ENCODE data around the gene GRB10.

Gene GRB10

DNA sequence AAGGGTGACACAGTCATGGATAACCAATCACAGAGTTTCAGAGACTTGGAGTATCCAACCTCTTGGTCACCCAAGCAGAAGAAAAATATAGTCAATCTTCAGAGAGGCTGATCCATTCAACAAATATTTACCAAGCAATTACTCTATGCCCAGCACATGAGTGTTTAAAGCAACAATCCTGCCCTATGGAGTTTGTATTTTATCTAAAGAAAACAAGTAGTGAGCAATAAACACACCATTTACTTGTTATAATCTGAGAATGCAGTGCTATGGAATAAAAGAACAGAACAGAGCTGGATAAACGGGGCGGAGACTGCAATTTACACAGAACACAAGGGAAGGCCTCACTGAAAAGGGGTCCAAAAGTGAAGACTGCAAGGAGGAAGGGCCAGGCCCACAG lies 63.8 kb downstream of the GRB10 start:
- no peak for DNase-seq (ENCODE audit: low read depth)

DNA sequence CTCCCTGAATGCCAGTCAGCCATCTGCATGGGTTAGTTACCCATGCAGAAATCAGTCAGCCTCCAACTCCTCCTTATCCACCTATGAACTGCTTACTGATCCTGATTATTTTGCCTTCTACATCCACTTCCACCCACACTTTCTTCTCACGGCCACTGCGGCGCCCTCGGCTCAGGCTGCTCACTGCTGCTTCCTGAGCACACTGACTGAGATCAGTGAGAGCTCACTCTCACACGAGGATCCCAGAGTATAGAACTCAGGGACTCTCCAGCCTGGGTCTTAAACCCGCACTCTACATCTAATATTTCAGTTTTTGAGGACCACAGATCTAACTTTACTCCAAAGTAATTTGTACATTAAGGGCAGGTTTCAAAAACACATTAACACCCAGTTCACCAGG lies 64.4 kb downstream of the GRB10 start:
- DNase-seq (ENCODE audit: low read depth): no peak

DNA sequence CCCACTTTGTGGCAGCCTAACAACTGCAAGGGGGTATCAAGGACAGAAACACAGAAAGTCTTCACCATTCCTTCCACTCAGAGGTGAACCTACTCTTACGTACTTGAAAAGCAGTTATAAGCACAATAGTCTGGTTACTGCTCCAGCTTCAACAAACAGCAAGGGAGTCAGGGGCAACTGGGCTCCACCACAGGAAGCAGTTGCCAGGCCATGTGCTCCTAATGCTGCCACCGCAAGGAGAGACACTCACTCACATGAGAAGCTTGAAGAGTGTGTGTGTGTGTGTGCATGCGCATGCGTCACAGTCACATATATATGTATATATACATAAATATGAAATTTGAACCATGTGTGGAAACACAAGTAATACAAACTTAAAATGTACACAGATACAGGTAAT lies 65.5 kb downstream of the GRB10 start:
- DNase-seq (ENCODE audit: low read depth): no peak

DNA sequence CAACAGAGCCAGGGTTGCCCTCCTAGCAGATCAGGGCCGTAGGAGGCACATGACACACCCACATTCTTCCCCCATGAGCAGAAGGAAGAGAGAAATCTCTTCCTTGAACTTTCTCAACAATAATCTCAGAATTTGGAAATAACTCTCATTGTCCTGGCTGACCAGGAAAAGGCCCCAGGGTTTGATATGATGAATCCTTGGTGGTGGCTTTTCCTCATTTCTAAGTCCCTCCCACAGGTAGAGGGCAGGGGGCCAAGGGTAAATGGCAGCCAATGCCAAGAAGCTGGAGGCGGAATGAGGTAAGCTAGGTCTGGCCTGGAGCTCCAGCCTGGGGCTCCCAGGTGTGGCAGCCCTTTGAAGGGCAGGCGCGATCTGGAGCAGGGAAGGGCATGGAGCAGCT lies 67.8 kb downstream of the GRB10 start:
- no peak for DNase-seq (ENCODE audit: low read depth)

DNA sequence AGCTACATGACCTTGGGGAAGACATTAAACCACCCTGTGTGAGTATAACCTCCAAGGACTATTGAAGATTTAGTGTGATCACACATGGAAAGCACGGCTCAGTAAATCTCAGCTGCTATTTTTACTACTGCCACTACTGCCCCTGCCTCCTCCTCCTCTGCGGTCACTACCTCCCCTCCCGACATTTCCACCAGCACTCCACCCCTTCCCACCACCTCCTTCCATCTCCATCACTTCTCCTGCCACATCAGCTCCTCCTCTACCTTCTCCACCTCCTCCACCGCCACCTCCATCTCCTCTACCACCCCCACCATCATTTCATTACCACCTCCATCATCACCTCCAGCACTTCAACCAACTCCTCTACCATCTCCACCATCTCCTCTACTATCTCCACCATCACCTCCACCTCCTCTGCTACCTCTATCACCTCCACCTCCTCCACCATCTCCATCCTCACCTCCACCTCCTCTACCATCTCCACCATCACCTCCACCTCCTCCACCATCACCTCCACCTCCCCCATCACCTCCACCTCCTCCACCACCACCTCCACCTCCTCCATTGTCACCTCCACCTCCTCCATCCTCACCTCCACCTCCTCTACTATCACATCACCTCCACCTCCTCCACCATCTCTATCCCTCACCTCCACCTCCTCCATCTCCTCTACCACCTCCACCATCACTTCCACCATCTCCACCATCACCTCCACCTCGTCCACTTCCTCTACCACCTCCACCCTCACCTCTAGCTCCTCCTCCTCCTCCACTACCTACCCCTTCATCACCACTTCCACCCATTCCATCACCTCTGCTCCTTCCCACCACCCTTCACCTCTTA lies 69.4 kb downstream of the GRB10 start:
- no peak for DNase-seq (ENCODE audit: low read depth)

DNA sequence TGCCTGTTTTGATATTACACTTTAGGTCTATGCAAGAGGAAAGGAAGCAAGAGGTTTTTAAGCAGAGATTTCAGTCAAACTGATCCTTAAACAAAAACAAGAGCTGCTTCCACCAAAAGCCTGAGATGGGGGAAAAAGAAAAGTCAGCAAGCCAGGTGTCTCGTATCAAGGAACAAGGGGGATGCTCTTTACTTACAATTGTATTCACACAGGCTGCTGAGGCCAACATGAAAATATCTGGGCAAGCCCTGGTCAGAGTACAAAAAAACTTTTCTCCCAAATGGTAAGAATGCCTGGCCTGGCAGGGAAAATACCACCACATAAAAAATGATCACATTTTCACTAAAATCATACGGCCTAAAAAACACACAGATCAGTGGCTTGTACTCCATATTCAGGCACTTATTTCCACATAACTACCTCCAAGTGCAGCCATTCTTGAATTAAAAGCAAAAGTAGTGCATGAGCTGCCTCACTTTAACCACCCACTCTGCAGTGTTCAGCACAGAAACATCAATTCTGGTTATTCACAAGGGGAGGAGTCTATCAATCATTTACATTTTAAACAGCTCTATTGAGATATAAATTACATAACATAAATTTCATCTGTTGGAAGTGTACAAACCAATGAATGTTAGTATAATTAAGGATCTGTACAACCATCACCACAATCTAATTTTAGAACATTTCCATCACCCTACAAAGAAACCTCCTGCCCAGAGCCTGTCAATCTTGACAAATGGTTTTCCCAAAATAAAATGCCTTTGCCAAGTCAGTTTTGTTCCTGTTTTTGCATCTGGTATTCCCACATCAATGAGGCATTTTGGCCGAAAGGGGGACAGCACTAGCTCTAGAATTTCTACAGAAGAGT lies 70.2 kb downstream of the GRB10 start:
- no peak for DNase-seq (ENCODE audit: low read depth)

DNA sequence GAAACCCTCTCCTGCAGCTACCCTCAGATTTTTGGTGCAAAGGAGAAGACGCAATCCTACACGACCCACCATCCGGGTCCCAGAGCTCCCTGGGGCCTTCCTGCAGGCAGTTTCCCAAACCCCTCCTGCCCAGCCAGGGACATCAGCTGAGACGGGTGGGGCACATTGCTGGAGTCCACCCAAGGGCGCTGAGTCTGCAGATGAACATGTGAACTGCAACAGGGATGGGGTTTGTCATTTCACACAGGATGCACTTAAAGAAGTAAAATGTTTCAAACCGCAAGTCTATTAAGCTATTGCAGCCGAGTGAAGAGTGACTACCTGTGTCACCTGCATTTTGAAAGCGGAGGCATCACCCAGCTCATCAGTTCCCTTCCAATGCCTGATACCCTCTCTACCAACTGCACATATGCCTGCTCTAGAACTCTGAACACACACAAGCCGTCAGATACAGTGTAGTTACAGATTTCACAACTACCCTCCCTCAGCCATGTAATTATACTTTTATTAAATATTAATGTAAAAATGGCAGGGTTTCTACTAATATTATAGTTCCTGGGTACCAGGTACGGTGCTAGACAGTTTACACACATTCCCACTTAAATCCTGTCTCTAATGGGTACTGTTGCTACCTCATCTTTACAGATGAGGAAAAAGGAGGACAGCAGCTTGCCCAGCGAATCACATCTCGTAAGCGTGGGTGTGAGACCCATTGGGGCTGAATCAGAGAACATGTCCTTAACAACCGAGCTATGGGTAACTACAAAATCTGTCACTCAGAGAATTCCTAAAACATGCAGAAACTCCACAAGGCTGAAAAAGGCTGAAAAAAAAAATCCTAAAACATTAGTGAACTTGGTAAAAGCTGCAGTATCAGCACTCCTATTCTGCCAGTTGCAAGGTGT lies 71.2 kb downstream of the GRB10 start:
- no peak for DNase-seq (ENCODE audit: low read depth)

DNA sequence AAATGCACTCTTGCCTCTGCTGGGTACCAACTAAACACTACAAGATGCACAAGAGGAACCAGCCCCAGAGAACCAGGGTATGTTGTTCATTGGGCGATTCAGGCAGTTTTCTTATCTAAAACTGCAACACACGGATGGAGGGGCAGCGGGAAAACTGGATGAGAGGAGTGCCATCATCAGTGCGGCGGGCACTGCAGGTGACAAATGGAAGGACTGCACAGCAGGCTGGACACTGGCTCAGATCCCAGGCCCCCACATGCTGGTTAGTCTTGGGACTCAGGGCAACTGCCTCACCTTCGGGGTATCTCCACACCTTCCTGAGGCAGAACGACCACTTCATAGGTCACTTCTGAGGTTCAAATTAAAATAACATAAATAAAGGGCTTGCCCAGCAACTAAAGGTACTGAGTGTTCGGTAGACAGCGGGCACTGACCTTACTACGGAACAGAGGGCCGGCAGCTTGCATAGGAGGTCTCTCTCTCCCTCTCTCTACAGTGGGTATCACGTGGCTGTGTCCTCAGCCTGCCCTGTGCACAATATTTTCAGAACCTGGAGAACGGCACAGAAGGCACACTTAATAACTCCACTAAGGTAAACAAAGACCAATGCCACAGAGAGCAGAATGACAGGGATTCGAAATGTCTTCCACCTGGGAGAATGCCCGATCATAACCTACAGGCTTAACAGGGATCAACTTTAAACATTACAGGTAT lies 72.1 kb downstream of the GRB10 start:
- DNase-seq (ENCODE audit: low read depth): no peak

DNA sequence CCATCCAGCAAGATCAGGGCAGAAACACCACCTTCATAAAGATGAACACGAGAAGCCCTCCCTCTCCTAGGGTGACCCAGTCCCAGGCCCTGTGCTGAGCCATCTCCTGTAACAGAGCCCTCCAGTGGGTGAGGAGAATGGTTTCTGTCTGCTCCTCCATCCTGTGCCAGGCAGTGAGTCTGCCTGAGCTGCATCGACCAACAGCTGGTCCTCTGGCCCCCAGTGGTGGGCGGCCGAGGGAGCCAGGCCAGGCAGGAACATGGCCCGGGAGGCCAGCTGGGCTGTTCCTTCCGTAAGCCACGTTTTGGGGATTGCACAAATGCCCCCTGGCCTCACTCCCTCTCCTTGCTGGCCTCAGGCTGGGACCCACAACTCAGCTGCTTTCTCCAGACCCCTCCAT lies 73.5 kb downstream of the GRB10 start:
- no peak for DNase-seq (ENCODE audit: low read depth)

DNA sequence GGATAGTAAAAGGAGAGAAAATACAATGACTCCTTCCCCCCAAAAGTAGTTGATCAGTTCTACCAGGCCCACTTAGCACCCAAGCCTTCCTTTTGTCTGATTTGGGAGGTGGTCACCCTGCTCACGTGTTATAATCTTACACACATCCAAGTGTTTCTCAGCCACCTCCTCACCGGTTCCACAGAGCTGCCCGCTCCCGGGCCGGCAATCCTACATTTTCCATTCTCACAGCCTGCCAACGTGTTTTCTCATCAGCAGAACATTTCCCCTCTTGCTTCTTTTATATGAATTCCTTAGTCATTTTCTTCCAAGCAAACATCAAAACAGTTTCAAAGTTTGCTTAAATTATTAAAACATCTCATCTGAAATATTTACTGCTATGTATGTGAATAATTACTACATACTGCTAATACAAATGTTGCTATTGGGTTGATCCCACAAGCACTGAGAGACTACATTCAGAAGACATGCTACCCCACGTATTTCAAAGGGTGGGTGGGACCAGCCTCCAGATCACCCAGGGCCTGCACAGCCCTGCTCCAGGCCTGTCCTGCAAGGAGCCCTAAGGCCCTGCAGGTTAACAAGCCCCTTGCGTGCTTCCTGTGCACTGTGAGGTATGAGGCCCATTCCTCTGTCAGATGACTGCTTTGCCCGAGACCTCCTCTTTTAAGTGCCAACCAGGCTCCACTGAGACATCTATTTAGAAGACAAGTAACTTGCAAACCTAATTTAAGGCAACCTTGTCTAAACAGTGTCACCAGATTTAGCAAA lies 75.3 kb downstream of the GRB10 start:
- no peak for DNase-seq (ENCODE audit: low read depth)

DNA sequence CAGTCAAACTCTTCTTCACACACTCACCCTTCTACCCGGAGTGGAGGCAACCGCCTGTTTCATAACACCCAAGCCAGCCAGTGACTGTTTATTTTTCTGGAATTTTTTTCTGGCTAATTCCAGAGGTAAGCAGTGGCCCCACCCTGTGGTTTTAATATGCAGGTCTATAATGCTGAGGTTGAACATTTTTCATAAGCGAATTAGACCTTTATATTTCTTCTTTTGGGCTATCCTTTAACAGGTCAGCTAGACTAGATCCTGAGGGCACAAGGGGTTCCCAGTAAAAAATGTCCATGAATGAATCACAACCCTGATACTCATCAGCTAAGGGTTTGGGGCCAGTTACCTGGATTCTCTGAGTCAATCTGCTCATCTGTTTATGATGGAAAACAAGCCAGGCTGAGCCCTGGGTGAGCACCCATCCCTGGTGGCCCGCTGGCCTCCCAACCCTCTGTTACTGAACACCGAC lies 76.2 kb downstream of the GRB10 start:
- no peak for DNase-seq (ENCODE audit: low read depth)

DNA sequence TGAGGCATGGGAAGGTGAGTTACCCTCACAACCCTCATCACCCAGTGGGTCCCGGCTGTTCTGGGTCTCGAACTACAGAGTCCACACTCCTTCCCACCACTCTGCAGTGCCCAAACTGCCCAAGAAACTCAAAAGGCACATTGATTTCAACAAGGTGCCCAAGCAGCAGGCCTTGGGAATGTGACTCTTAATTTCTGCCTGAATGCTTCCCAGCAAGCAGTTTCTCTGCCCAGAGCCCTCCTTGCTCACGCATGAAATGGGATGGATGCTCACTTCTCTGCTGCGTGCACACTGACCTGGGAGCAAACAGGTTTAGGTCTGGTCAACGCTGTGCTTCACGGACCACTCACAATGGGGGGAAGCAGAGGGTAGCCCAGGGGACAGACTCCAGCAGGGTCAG lies 77.9 kb downstream of the GRB10 start:
- no peak for DNase-seq (ENCODE audit: low read depth)

DNA sequence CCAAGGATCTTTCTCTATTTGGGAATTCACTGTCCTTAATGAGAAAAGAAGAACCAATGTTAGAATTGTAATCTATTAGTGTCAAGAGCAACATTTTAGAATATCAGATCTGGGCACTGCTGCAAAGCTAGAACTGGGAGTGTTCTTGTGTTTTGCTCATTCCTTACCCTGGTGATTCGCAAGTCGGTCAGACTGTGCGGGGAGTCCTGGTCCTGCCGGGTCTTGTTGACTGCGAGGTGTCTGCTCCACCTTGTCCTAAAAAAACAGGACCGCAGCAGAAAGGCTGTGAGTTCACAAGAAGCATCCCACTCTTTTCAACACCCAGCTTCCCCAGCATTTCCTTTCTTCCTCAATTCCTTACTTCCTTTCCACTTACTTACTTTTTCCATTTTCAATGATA lies 79.0 kb downstream of the GRB10 start:
- DNase-seq (ENCODE audit: low read depth): no peak

DNA sequence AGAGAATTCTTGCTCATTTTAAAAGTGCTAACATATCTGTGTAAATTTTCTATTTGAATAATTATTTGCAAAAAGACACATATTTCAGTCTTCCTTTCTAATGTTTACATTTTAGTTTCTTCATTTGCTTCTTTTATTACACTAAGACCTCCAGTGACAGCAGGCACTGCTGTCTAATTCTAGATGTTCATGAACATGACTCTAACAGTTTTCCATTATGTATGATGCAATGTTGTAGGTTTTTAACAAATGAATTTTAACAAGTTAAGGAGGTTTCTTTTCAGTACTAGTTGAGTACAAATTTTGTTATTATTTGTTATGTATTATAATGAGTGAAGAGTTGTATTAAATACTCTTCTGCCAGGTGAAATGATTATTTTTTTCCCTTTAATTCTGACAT lies 83.6 kb downstream of the GRB10 start:
- DNase-seq (ENCODE audit: low read depth): no peak

DNA sequence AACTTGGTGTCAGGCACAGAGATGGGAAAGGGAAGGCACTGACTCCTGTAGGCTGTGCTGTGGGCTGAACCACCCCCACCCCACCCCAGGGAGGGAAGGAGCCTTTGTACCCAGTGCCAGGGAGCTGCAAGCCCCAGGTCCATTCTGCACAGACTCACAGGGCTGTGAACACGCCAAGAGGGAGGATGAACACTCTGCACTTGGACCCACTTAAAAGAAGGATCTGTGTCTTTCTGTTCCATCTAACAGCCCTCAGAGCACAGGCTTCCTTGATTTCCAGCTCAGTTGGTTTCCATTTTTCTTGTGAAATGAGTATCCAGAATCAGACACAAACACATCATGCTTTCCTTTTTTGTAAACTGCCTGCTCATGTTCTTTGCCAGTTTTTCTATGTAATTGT lies 84.9 kb downstream of the GRB10 start:
- no peak for DNase-seq (ENCODE audit: low read depth)

DNA sequence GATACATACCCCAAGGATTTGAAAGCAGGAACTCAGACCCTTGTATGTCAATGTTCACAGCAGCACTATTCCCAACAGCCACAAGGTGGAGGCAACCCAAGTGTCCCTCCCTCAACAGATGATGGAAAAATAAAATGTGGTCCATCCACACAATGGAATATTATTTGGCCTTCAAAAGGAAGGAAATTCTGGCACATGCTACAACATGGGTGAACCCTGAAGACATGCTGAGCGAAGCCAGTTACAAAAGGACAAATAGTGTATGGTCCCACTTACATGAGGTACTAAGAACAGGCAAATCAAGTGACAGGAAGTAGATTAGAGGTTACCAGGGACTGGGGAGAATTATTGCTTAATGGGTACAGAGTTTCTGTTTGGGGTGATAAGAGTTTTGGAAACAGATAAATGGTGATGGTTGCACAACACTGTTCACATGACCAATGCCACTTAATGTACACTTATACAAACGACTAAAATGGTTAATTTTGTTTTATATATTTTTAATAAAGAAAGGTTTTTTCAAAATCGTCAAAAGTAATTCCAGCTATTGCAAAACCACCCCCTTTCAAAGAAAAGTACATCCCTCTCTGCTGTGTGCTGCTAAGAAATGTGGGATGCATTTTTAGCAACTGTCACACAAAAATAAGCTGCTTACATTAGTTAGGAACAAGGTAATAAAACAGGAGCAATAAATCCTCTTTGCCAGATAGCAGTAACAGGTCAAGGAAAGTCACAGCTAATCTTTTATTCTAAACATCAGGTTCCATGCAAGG lies 85.7 kb downstream of the GRB10 start:
- DNase-seq (ENCODE audit: low read depth): no peak

DNA sequence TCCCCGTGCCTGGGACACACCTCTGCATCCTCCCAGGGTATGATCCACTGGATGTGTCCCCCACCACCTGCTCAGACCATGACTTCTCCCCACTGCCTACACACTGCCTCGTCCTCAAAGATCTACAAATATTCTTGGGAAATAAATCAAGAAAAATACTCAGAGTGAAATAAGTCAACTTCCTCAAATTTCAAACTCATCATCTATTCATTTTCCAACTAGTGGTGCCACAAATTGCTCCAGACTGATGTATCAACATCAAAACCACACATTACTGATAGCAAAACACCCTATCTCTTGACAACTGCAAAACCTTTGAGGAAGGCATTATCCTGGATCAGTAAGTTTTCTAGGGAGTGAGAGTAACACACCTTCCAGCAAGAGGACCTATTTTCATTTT lies 87.7 kb downstream of the GRB10 start:
- DNase-seq (ENCODE audit: low read depth): no peak

DNA sequence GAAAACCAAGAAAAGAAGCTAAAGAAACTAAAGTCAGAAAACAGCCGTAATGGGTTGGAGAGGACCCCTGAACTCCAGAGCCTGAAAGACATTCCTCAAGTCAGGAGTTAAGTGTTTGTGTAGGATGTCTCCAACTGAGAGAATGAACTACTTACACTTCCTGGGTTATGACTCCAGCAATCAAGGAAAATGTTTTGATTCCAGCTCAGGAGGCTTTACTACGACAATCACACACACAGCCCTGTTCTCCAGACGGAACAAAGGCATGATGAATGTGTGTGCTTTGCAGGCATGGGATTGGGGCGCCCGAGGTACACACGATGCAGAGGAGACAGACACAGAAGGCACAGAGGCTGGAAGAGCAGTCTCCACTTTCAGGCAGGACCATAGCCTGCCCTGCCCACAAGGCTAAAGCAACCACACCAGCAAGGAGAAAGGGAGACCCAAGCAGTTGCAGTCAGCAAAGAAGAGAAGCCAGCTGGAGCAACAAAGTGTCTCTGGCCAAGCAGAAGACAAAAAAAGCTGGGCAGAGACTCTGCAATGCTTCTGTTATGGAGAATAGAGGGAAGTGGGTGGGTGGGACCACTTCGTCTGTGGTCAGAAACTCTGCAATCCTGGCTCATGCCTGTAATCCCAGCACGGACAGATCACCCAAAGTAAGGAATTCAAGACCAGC lies 89.1 kb downstream of the GRB10 start:
- DNase-seq (ENCODE audit: low read depth): no peak

DNA sequence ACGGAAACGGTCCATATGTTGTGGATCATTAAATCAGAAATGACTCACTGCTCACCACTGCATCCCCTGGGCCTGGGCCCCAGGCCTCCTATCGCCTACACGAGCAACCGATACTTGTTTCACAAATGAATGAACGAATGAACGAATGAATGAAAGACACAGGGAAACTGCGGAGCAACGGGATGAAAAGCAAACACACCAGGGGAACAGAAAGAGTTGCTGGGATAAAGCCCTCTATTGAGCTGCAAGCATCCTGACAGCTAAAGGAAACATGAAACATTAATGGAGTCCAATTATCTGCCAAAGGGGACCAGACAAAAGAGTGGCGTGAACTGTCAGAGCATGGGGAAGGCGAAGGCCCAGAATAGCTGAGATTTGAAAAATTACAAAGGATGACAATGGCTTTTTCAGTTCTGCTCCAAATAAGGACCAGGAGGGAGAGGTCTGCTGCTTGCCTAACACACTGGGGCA lies 92.1 kb downstream of the GRB10 start:
- no peak for DNase-seq (ENCODE audit: low read depth)
